Heart left ventricle (tissue), 16 donors: ENCODE results near the gene KDM4B. TPM values are rescaled to one million over a fixed set of nuclear protein-coding genes. Genes with fewer than 3 reads are reported as not detected.

Source experiments
- ATAC-seq, 4 donors: fragments of 200-7000 bp; cut with Tn5 transposase; one replicate each; pipeline ENCODE4 v1.9.1; 2020 to 2022; ENCODE audit warnings: moderate library complexity in 4 of 4, mild to moderate bottlenecking in 3 of 4, moderate number of reproducible peaks in 1 of 4
- DNase-seq, 5 donors: peaks; one replicate each; pipeline ENCODE4 v3.0.0-alpha.2; 2020
- H3K27ac ChIP-seq, 12 donors: fragments of 200-600 bp; sonication (generic) in 4 of 12; one replicate each; pipeline versions ENCODE4 v1.5.0 to v1.8.0; 2016 to 2022; ENCODE audit warnings: mild to moderate bottlenecking in 2 of 12
- H3K27me3 ChIP-seq, 9 donors: fragments of 200-600 bp; sonication (generic) in 2 of 9; one replicate each; pipeline versions ENCODE4 v1.5.1 to v1.8.0; 2016 to 2022; ENCODE audit warnings: mild to moderate bottlenecking in 3 of 9
- H3K36me3 ChIP-seq, 9 donors: fragments of 200-600 bp; sonication (generic) in 2 of 9; one replicate each; pipeline versions ENCODE4 v1.5.0 to v1.8.0; 2018 to 2022; ENCODE audit warnings: mild to moderate bottlenecking in 2 of 9
- H3K4me1 ChIP-seq, 12 donors: fragments of 200-600 bp; sonication (generic) in 4 of 12; one replicate each; pipeline versions ENCODE4 v1.5.0 to v1.8.0; 2016 to 2022; ENCODE audit warnings: mild to moderate bottlenecking in 3 of 12
- H3K4me3 ChIP-seq, 12 donors: fragments of 200-600 bp; sonication (generic) in 4 of 12; one replicate each; pipeline versions ENCODE4 v1.5.0 to v1.8.0; 2017 to 2022; ENCODE audit warnings: mild to moderate bottlenecking in 9 of 12, moderate library complexity in 4 of 12
- H3K9me3 ChIP-seq, 12 donors: fragments of 200-600 bp; sonication (generic) in 4 of 12; one replicate each; pipeline versions ENCODE4 v1.5.0 to v1.8.0; 2016 to 2022; ENCODE audit warnings: mild to moderate bottlenecking in 1 of 12
- POLR2A ChIP-seq, 2 donors: fragments of 450-650 bp; IDR thresholded peaks; one replicate each; pipeline ENCODE4 v1.6.1; 2017; ENCODE audit warnings: antibody characterized with exemption in 2 of 2, mild to moderate bottlenecking in 2 of 2, moderate library complexity in 2 of 2
- WGBS, 4 donors: extraction: QIAGEN DNeasy Blood & Tissue Kit in 2 of 4; methylation state at CpG; one replicate each; pipeline versions ENCODE4 v1.1.5 to v1.1.7; 2013 to 2018; 5-methylcytosine and 5-hydroxymethylcytosine counted together
- intact Hi-C, 10 donors: fragments of 100-400 bp; cut with DNase I; formaldehyde crosslinking; loops; one replicate each; pipeline versions ENCODE4 v1.11.1 to v1.14.2; 2022
- polyA plus RNA-seq, 2 donors: library from polyadenylated mRNA; stranded (reverse); fragments of 200-250 nt; gene quantifications; one replicate each; pipeline ENCODE4 v1.2.3, GENCODE V29; 2013
- total RNA-seq, 9 donors: library from RNA; depleted of rRNA in 2 of 9; stranded (reverse); fragments of >200 nt in 2 of 9; fragmentation: NEBNext Ultra II Directional in 3 of 9; extraction: Animal tissue kit (Norgen Biotek cat#: 25700) in 3 of 9; gene quantifications; one replicate each; pipeline versions ENCODE4 v1.1.0 to v1.2.4, GENCODE V29; 2016 to 2023
- TF ChIP-seq, protein P1 (sequence below), 12 donors: fragments of 200-600 bp; sonication (generic) in 4 of 12; IDR thresholded peaks; one replicate each; pipeline versions ENCODE4 v1.5.0 to v1.8.0; 2018 to 2022; ENCODE audit warnings: antibody characterized with exemption in 12 of 12, mild to moderate bottlenecking in 5 of 12
- donor health status: ischemic (EF 13 %, LVEDD 7.1; RV severe dilation, severe dysfunction).
- donor health status: healthy with polysubstance abuse.
- donor health status: DM: no; HTN: yes; CAD: no.
- donor health status: DM: no; HTN: no; CAD: no.
- donor health status: ischemic (EF 25% LVEDD 6.9; RV normal size, moderate dysfunction).
- donor health status: ischemic (EF 25% LVEDD 5.7; RV mildly dilated, moderate dysfunction).
- donor health status: healthy.
- donor health status: DM: yes; HTN: yes; CAD: no.
- donor health status: ischemic (EF 35%, LVEDD 5.7; RV mildly dilated, moderate dysfunction).
- donor health status: nonischemic (EF 11% LVEDD 7.7; RV severe dilation, severe dysfunction).
- donor health status: DM: yes; HTN: yes; CAD: no.
- donor health status: PGD.
- donor health status: ischemic (EF 29% LVEDD 5.4; RV normal size, mild dysfunction).
- donor health status: nonischemic (EF 23%, LVEDD 6.1; RV moderate dilation, normal function).

Gene KDM4B
- total and polyA plus RNA-seq, 11 donors: 21.5 to 36.5 (median 27.2) TPM

DNA sequence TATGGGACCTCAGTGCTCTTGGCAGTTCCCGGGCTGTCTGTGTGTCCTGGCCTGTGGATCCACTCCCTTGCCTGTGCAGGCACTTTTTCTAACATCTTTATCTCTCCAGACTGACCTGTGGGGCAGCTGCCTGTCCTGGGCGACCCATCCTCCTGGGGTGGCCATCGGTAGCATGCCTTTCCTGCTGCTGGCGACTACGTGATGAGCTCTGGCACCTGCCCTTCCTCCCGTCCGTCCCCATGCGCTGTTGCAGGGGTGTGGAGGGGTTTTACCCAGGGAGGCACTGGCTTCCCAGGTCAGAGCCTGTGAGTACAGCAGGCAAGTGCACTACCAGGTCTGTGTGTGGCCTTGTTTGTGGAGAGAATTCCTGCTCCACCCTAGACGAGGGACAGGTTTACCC, 93.3 kb downstream of the KDM4B start:
- Histone ChIP-seq H3K4me1 (peaks cover 0 to 8% (median 0%) of the 10 kb centered on the region in 12 donors), H3K27me3 (no peaks in the 10 kb centered on the region), H3K36me3 (peaks cover 0 to 51% (median 28%) of the 10 kb centered on the region in 9 donors), H3K4me3 (no peak overlapping the region), H3K9me3 (peaks cover 0 to 16% (median 0%) of the 10 kb centered on the region in 12 donors), H3K27ac (no peak overlapping the region)
- intact Hi-C loops: no loop called here
- ATAC-seq: no peak
- 90 to 96% (median 93%) methylated on average over 9 of the region's 9 CpGs for WGBS, 4 donors
- TF ChIP-seq, protein P1, sequence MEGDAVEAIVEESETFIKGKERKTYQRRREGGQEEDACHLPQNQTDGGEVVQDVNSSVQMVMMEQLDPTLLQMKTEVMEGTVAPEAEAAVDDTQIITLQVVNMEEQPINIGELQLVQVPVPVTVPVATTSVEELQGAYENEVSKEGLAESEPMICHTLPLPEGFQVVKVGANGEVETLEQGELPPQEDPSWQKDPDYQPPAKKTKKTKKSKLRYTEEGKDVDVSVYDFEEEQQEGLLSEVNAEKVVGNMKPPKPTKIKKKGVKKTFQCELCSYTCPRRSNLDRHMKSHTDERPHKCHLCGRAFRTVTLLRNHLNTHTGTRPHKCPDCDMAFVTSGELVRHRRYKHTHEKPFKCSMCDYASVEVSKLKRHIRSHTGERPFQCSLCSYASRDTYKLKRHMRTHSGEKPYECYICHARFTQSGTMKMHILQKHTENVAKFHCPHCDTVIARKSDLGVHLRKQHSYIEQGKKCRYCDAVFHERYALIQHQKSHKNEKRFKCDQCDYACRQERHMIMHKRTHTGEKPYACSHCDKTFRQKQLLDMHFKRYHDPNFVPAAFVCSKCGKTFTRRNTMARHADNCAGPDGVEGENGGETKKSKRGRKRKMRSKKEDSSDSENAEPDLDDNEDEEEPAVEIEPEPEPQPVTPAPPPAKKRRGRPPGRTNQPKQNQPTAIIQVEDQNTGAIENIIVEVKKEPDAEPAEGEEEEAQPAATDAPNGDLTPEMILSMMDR (IDR thresholded peaks at IDR 0.05): no peak
- TF ChIP-seq POLR2A (IDR thresholded peaks at IDR 0.05): no peak
- DNase-seq: no peak

DNA sequence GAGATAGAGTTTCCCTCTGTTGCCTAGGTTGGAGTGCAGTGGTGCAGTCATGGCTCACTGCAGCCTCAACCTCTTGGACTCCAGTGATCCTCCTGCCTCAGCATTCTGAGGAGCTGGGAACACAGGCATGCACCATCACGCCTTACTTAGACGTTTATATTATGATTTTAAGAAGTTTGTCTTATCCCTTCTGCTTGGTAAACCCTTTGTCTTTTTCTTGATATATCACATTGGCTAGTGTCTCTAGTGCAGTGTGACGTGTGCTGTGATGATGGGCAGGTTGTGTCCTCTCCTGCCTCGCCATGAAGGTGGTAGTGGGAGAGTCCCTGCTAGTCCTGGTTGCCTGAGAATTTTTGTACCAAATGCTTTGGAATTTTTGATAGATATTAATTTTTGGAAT, 93.9 kb downstream of the KDM4B start:
- no peak for ATAC-seq

DNA sequence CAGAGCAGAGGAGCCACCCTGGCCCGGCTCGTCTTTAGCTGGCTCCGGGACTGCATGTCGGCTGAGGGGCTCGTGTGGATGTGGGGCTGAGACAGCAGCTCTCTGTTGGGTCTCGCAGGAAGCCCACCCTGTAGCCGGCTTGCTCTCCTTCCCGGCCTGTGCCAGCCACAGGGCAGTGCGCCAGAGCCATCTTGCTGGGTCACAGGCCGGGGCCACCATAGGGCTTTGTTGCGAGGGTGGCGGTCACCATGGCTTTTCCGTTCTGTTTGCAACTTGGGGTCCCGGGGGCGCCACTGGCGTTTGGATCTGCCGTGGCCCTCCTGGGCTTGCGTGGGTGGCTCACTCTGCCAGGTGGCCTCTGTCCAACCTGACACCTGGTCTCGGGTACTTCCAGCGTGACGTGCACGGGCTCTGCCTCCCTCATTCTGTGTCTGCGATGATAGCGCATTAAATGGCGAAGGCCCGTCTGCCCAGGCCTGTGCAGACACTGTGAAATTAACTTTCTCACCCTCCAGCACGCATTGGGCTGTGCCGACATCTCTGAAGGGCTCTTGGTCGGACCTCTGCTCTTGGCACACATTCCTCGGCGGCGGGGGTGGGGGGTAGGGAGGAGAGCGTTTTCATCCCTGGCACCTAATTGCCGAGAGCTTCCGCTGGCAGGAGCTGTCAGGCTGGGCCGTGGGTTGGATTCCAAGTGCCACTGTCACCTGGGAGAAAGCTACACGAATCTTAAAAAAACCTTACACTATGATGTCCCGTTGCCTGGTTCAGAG, 95.1 kb downstream of the KDM4B start:
- H3K4me3 ChIP-seq: no peak overlapping the region
- H3K9me3 ChIP-seq: peaks cover 0 to 16% (median 0%) of the 10 kb centered on the region in 12 donors
- 89 to 94% (median 92%) methylated on average over 25 to 38 of the region's 38 CpGs for WGBS, 4 donors
- ATAC-seq (no peak), DNase-seq (no peak)
- TF ChIP-seq, protein P1 (IDR thresholded peaks at IDR 0.05): no peak
- no peak for TF ChIP-seq POLR2A (IDR thresholded peaks at IDR 0.05)
- no peaks in the 10 kb centered on the region for H3K27me3 ChIP-seq
- H3K4me1 ChIP-seq: peaks cover 0 to 5% (median 0%) of the 10 kb centered on the region in 12 donors
- H3K36me3 ChIP-seq: peaks cover 0 to 44% (median 26%) of the 10 kb centered on the region in 9 donors
- intact Hi-C loops: no loop called here
- no peak overlapping the region for H3K27ac ChIP-seq

More for the DNA sequence above, 93.9 kb downstream of the KDM4B start:
- Histone ChIP-seq H3K4me3 (no peak overlapping the region), H3K4me1 (peaks cover 0 to 8% (median 0%) of the 10 kb centered on the region in 12 donors), H3K9me3 (peaks cover 0 to 16% (median 0%) of the 10 kb centered on the region in 12 donors), H3K27ac (no peak overlapping the region), H3K36me3 (peaks cover 0 to 45% (median 26%) of the 10 kb centered on the region in 9 donors), H3K27me3 (no peaks in the 10 kb centered on the region)
- no peak for DNase-seq
- 96 to 99% (median 98%) methylated on average over 4 of the region's 4 CpGs for WGBS, 4 donors
- TF ChIP-seq POLR2A (IDR thresholded peaks at IDR 0.05): no peak
- TF ChIP-seq, protein P1 (IDR thresholded peaks at IDR 0.05): no peak
- intact Hi-C loops: no loop called here

DNA sequence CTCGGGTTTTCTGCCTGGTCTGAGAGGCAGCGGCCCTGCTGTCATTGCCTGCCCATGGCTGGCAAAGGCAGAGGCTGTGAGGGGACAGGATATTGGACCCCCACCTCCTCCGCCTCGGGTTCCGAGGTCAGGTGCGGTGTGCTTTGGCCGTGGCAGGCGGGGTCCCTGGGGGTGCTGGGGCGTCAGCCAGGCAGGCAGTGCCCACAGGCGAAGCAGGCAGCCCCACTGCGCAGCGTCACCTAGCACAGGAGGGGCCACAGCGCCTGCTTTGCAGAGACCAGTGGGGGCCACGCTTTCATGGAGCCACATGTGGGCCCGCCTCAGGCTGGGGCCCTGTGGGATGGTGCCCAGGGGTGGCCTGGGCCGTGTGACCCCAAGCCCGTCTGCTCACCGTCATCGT, 96.0 kb downstream of the KDM4B start:
- Histone ChIP-seq H3K27ac (no peak overlapping the region), H3K9me3 (peaks cover 0 to 16% (median 0%) of the 10 kb centered on the region in 12 donors), H3K4me3 (no peak overlapping the region), H3K4me1 (peaks cover 0 to 5% (median 0%) of the 10 kb centered on the region in 12 donors), H3K27me3 (no peaks in the 10 kb centered on the region), H3K36me3 (peaks cover 0 to 44% (median 23%) of the 10 kb centered on the region in 9 donors)
- WGBS, 4 donors: 89 to 94% (median 92%) methylated on average over 4 to 19 of the region's 19 CpGs
- intact Hi-C loops: no loop called here
- no peak for DNase-seq
- no peak for TF ChIP-seq POLR2A (IDR thresholded peaks at IDR 0.05)
- TF ChIP-seq, protein P1 (IDR thresholded peaks at IDR 0.05): no peak
- ATAC-seq: no peak
